Astrocyte (in vitro differentiated cells and primary cell): ENCODE measurements around the gene BANK1.

Experiments
- CTCF ChIP-seq: IDR thresholded peaks from 2 replicates; pipeline ENCODE4 v1.5.1; 2011; ENCODE audit warnings: low read depth, mild to moderate bottlenecking, inconsistent platforms, low read length, moderate library complexity; ENCODE audit not compliant: insufficient read depth
- EZH2 ChIP-seq: IDR thresholded peaks from 2 replicates; pipeline ENCODE4 v1.6.1; 2012; ENCODE audit warnings: mild to moderate bottlenecking, low read length, inconsistent platforms; ENCODE audit not compliant: insufficient read depth

- no peak for TF ChIP-seq EZH2
- TF ChIP-seq CTCF = no peak
These were observed 60.2 kb downstream of the BANK1 start for GRCh38 chr4:101850698-101851097.
